Trophoblast cell (in vitro differentiated cells and primary cell): Measurements from ENCODE around the gene SLC6A8.

Source experiments
- DNase-seq, 2 donors: peaks; one replicate each; pipeline ENCODE4 v3.0.0-alpha.2; 2016
- H2AFZ ChIP-seq: 2 replicates; pipeline ENCODE4 v1.6.1; 2013; ENCODE audit warnings: low read length, moderate library complexity, mild to moderate bottlenecking; ENCODE audit not compliant: insufficient read depth, poor library complexity
- H2AK5ac ChIP-seq: 2 replicates; pipeline ENCODE4 v1.6.1; 2013; ENCODE audit warnings: mild to moderate bottlenecking, low read length
- H2BK120ac ChIP-seq: 2 replicates; pipeline ENCODE4 v1.6.1; 2013; ENCODE audit warnings: low read length, mild to moderate bottlenecking, moderate library complexity; ENCODE audit not compliant: insufficient read depth, poor library complexity
- H2BK12ac ChIP-seq: 2 replicates; pipeline ENCODE4 v1.6.1; 2013; ENCODE audit warnings: mild to moderate bottlenecking, low read length, moderate library complexity
- H2BK5ac ChIP-seq: 2 replicates; pipeline ENCODE4 v1.6.1; 2013; ENCODE audit warnings: low read length, low read depth, moderate library complexity, mild to moderate bottlenecking; ENCODE audit not compliant: poor library complexity
- H3K14ac ChIP-seq: 2 replicates; pipeline ENCODE4 v1.6.1; 2013; ENCODE audit warnings: mild to moderate bottlenecking, low read length
- H3K18ac ChIP-seq: 2 replicates; pipeline ENCODE4 v1.6.1; 2013; ENCODE audit warnings: mild to moderate bottlenecking, low read length
- H3K23ac ChIP-seq: 2 replicates; pipeline ENCODE4 v1.6.1; 2013; ENCODE audit warnings: low read length
- H3K27ac ChIP-seq: 2 replicates; pipeline ENCODE4 v1.5.1; 2013; ENCODE audit warnings: low read depth, mild to moderate bottlenecking, inconsistent platforms, low read length, moderate library complexity
- H3K27me3 ChIP-seq: 2 replicates; pipeline ENCODE4 v1.6.1; 2013; ENCODE audit warnings: inconsistent platforms, mild to moderate bottlenecking, low read length, moderate library complexity; ENCODE audit not compliant: insufficient read depth
- H3K36me3 ChIP-seq, 2 experiments: 1 replicate in 1 of 2; 2 replicates in 1 of 2; pipeline ENCODE4 v1.6.1; 2013; ENCODE audit warnings: low read length in 2 of 2, mild to moderate bottlenecking in 2 of 2, moderate library complexity in 1 of 2; ENCODE audit not compliant: insufficient read depth in 2 of 2, control insufficient read depth in 1 of 2
- H3K4ac ChIP-seq: 2 replicates; pipeline ENCODE4 v1.6.1; 2013; ENCODE audit warnings: low read depth, mild to moderate bottlenecking, low read length, moderate library complexity
- H3K4me1 ChIP-seq, 2 experiments: 1 replicate in 1 of 2; 2 replicates in 1 of 2; pipeline ENCODE4 v1.6.1; 2013; ENCODE audit warnings: low read length in 2 of 2, mild to moderate bottlenecking in 2 of 2, moderate library complexity in 1 of 2; ENCODE audit not compliant: insufficient read depth in 2 of 2, control insufficient read depth in 1 of 2
- H3K4me2 ChIP-seq: 2 replicates; pipeline ENCODE4 v1.6.1; 2013; ENCODE audit warnings: inconsistent platforms, mild to moderate bottlenecking, low read length, moderate library complexity
- H3K4me3 ChIP-seq: 2 replicates; pipeline ENCODE4 v1.5.1; 2013; ENCODE audit warnings: mild to moderate bottlenecking, low read depth, low read length, inconsistent platforms
- H3K79me1 ChIP-seq: one replicate; pipeline ENCODE4 v1.6.1; 2013; ENCODE audit warnings: low read length
- H3K79me2 ChIP-seq: 2 replicates; pipeline ENCODE4 v1.6.1; 2013; ENCODE audit warnings: low read length, mild to moderate bottlenecking; ENCODE audit not compliant: control insufficient read depth, insufficient read depth, poor library complexity
- H3K9ac ChIP-seq: 2 replicates; pipeline ENCODE4 v1.6.1; 2013; ENCODE audit warnings: mild to moderate bottlenecking, low read length
- H3K9me3 ChIP-seq: 2 replicates; pipeline ENCODE4 v1.6.1; 2013; ENCODE audit warnings: low read depth, mild to moderate bottlenecking, control low read depth, inconsistent platforms, low read length; ENCODE audit not compliant: insufficient read depth
- H4K12ac ChIP-seq: 2 replicates; pipeline ENCODE4 v1.6.1; 2013; ENCODE audit warnings: low read depth, mild to moderate bottlenecking, low read length, moderate library complexity
- H4K8ac ChIP-seq: 2 replicates; pipeline ENCODE4 v1.6.1; 2013; ENCODE audit warnings: low read depth, mild to moderate bottlenecking, low read length, moderate library complexity
- H4K91ac ChIP-seq: one replicate; pipeline ENCODE4 v1.6.1; 2013; ENCODE audit warnings: low read depth, mild to moderate bottlenecking, low read length, moderate library complexity
- WGBS: extraction: QIAGEN DNeasy Blood & Tissue Kit; methylation state at CpG from one replicate; pipeline ENCODE4 v1.1.7; 2013; ENCODE audit warnings: missing lambda C conversion rate; ENCODE audit not compliant: insufficient read length, insufficient coverage; ENCODE audit errors: extremely low coverage; 5-methylcytosine and 5-hydroxymethylcytosine counted together

SLC6A8 gene

DNA sequence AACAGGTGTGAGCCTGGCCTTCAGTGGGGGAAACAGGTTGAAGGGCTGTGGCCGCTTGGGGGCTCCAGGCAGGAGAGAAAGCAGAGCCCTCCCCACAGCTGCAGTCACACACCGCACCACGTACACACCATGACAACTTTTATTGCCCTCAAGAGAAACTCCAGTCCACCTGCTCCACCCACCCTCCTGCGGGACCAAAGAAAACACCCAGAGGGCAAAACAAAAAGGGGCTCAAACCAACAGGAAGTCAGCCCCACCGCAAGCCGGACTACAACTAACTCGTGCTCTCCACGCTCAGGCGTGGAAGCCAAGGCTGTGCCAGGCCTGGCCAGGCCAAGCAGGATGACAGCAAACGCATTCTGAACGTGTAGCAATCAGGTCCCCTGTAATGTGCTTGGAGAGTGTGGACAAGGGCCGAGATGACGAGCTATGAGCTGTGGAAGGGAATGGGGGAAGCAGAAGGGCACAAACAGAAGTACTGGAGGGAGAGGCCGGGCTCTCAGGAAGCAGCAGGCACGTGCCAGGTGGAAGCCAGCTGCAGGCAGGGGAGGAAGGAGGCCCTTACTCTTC lies 12.7 kb downstream of the SLC6A8 start:
- no peak overlapping the region for H4K12ac ChIP-seq
- no peak overlapping the region for H3K4ac ChIP-seq
- no peak overlapping the region for H2AK5ac ChIP-seq
- H2BK5ac ChIP-seq, result no peak overlapping the region
- peaks cover 67 to 70% of the 10 kb centered on the region in 2 experiments for H3K36me3 ChIP-seq
- H3K27ac ChIP-seq, result no peak overlapping the region
- WGBS, result no CpG with 5 or more reads among the region's 15 CpGs
- H3K27me3 ChIP-seq, result no peaks in the 10 kb centered on the region
- no peak overlapping the region for H3K23ac ChIP-seq
- no peak overlapping the region for H4K8ac ChIP-seq
- no peak overlapping the region for H2AFZ ChIP-seq
- no peak overlapping the region for H4K91ac ChIP-seq
- no peak overlapping the region for H2BK12ac ChIP-seq
- H3K9ac ChIP-seq, result no peak overlapping the region
- H3K14ac ChIP-seq, result no peak overlapping the region
- H3K9me3 ChIP-seq, result no peaks in the 10 kb centered on the region
- no peak overlapping the region for H3K18ac ChIP-seq
- no peak overlapping the region for H3K4me3 ChIP-seq
- no peaks in the 10 kb centered on the region for H3K79me1 ChIP-seq
- H3K79me2 ChIP-seq, result no peaks in the 10 kb centered on the region
- H3K4me1 ChIP-seq, result peaks cover 3 to 4% of the 10 kb centered on the region in 2 experiments
- no peak overlapping the region for H3K4me2 ChIP-seq
- DNase-seq, result no peak
- no peak overlapping the region for H2BK120ac ChIP-seq

- no peak overlapping the region for H2BK120ac ChIP-seq
- no peak overlapping the region for H3K4me3 ChIP-seq
- H4K12ac ChIP-seq, result no peak overlapping the region
- H3K79me1 ChIP-seq, result no peaks in the 10 kb centered on the region
- H2AK5ac ChIP-seq, result no peak overlapping the region
- no peak overlapping the region for H3K18ac ChIP-seq
- H4K91ac ChIP-seq, result no peak overlapping the region
- no peak overlapping the region for H2AFZ ChIP-seq
- H4K8ac ChIP-seq, result no peak overlapping the region
- H3K4me1 ChIP-seq, result peaks cover 3 to 4% of the 10 kb centered on the region in 2 experiments
- H2BK12ac ChIP-seq, result no peak overlapping the region
- no peak overlapping the region for H3K23ac ChIP-seq
- DNase-seq, result no peak
- peaks cover 69 to 70% of the 10 kb centered on the region in 2 experiments for H3K36me3 ChIP-seq
- no peak overlapping the region for H2BK5ac ChIP-seq
- WGBS, result no CpG with 5 or more reads among the region's 6 CpGs
- H3K14ac ChIP-seq, result no peak overlapping the region
- H3K9ac ChIP-seq, result no peak overlapping the region
- H3K27ac ChIP-seq, result no peak overlapping the region
- no peak overlapping the region for H3K4ac ChIP-seq
- H3K79me2 ChIP-seq, result no peaks in the 10 kb centered on the region
- no peaks in the 10 kb centered on the region for H3K27me3 ChIP-seq
- no peak overlapping the region for H3K4me2 ChIP-seq
- no peaks in the 10 kb centered on the region for H3K9me3 ChIP-seq
Observed at GRCh38 chrX:153700967-153701366, 13.2 kb downstream of the SLC6A8 start.

GRCh38 chrX:153701706-153702105 lies 14.0 kb downstream of the SLC6A8 start:
- no peaks in the 10 kb centered on the region for H3K9me3 ChIP-seq
- H4K8ac ChIP-seq, result no peak overlapping the region
- peaks cover 3 to 4% of the 10 kb centered on the region in 2 experiments for H3K4me1 ChIP-seq
- H3K4me2 ChIP-seq, result no peak overlapping the region
- H3K23ac ChIP-seq, result no peak overlapping the region
- H2AFZ ChIP-seq, result no peak overlapping the region
- H3K18ac ChIP-seq, result no peak overlapping the region
- no peak for DNase-seq
- no peak overlapping the region for H2BK120ac ChIP-seq
- H3K14ac ChIP-seq, result no peak overlapping the region
- H3K79me1 ChIP-seq, result no peaks in the 10 kb centered on the region
- no peak overlapping the region for H3K4ac ChIP-seq
- no peak overlapping the region for H4K91ac ChIP-seq
- H4K12ac ChIP-seq, result no peak overlapping the region
- H3K79me2 ChIP-seq, result no peaks in the 10 kb centered on the region
- H3K27ac ChIP-seq, result no peak overlapping the region
- WGBS, result no CpG with 5 or more reads among the region's 12 CpGs
- H3K9ac ChIP-seq, result no peak overlapping the region
- no peak overlapping the region for H2AK5ac ChIP-seq
- H3K36me3 ChIP-seq, result peaks cover 67 to 68% of the 10 kb centered on the region in 2 experiments
- H3K4me3 ChIP-seq, result no peak overlapping the region
- no peak overlapping the region for H2BK12ac ChIP-seq
- no peaks in the 10 kb centered on the region for H3K27me3 ChIP-seq
- no peak overlapping the region for H2BK5ac ChIP-seq

GRCh38 chrX:153702336-153703035 lies 14.8 kb downstream of the SLC6A8 start:
- Histone ChIP-seq H3K18ac (no peak overlapping the region), H3K9me3 (no peaks in the 10 kb centered on the region), H2BK12ac (no peak overlapping the region), H3K79me2 (no peaks in the 10 kb centered on the region), H3K23ac (no peak overlapping the region), H3K27ac (no peak overlapping the region), H3K14ac (no peak overlapping the region), H2AFZ (no peak overlapping the region), H4K91ac (no peak overlapping the region), H3K36me3 (peaks cover 66 to 69% of the 10 kb centered on the region in 2 experiments), H3K27me3 (no peaks in the 10 kb centered on the region), H3K9ac (no peak overlapping the region), H2AK5ac (no peak overlapping the region), H3K4me2 (no peak overlapping the region), H4K12ac (no peak overlapping the region), H3K4ac (no peak overlapping the region), H3K79me1 (no peaks in the 10 kb centered on the region), H4K8ac (no peak overlapping the region), H3K4me3 (no peak overlapping the region), H2BK120ac (no peak overlapping the region), H3K4me1 (peaks cover 3 to 4% of the 10 kb centered on the region in 2 experiments), H2BK5ac (no peak overlapping the region)
- WGBS, result no CpG with 5 or more reads among the region's 23 CpGs
- DNase-seq, result no peak
